Mammary epithelial cell (primary cell): ENCODE measurements around the gene KAT6B.

Experiments used
- CTCF ChIP-seq, 2 donors: IDR thresholded peaks in 1 of 2; conservative IDR thresholded peaks in 1 of 2; 2 replicates each; pipeline ENCODE4 v1.5.1; 2011 to 2012; ENCODE audit warnings: inconsistent platforms in 2 of 2, low read length in 2 of 2, mild to moderate bottlenecking in 2 of 2, control low read depth in 1 of 2, low read depth in 1 of 2; ENCODE audit not compliant: insufficient read depth in 1 of 2; ENCODE audit errors: extremely low read depth in 1 of 2
- EZH2 ChIP-seq: IDR thresholded peaks from 2 replicates; pipeline ENCODE4 v1.6.1; 2012; ENCODE audit warnings: low read length, inconsistent platforms, borderline replicate concordance

DNA sequence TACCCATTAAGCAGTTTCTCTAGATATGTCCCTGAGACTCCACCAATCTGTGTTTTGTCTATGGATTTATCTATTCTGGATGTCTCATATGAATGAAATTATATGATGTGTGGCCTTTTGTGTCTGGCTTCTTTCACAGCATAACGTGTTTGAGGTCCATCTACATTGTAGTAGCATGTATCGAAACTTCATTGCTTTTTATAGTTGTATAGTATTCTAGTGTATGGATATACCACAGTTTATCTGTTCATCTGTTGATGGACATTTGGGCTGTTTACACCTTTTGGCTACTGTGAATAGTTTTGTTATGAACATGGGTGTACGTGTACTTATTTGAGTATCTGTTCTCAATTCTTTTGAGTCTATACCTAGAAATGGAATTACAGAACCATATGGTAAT lies 9.6 kb downstream of the KAT6B start:
- TF ChIP-seq CTCF (conservative IDR thresholded peaks at IDR 0.05 in 1 of 2, IDR thresholded peaks at IDR 0.05 in 1 of 2; ENCODE audit: extremely low read depth in 1 of 2, insufficient read depth in 1 of 2, low read depth in 1 of 2, low read length in 2 of 2) (no peak), EZH2 (no peak)
